ENCODE measurements around the gene COMT. TPM values are rescaled to one million over a fixed set of nuclear protein-coding genes. Genes with fewer than 3 reads are reported as not detected.

COMT gene
- total RNA-seq, 2 experiments from 2014 or later = 90.8 to 112 TPM

- TF ChIP-seq EZH2phosphoT487 (IDR thresholded peaks at IDR 0.05; ENCODE audit: borderline replicate concordance, low read depth, low read length) = no peak
- no peak for TF ChIP-seq CTCF (conservative IDR thresholded peaks at IDR 0.05; ENCODE audit: low read length)
- POLR2A ChIA-PET = no interaction called here
- no TSS peak for BruUV-seq (replicated peaks)
- no peak overlapping the region for H2AFZ ChIP-seq (ENCODE audit: low read length)
- no peak for DNase-seq (ENCODE audit: low spot score)
- intact Hi-C loops (cut with micrococcal nuclease; ENCODE audit: unreplicated experiment) = loop anchor here (5.0 kb wide), 1 partner anchor 117 kb away; the partner anchor contains the start of gene DGCR8
- no peaks in the 10 kb centered on the region for H3K9me3 ChIP-seq (ENCODE audit: low read length)
- no peaks in the 10 kb centered on the region for H3K79me2 ChIP-seq (ENCODE audit: insufficient read depth, low read depth, low read length)
- no peak overlapping the region for H3K27ac ChIP-seq (ENCODE audit: low read depth, low read length, poor library complexity, severe bottlenecking)
- no peak overlapping the region for H3K4me3 ChIP-seq (ENCODE audit: low read depth, low read length, poor library complexity, severe bottlenecking)
- peaks cover 25% of the 10 kb centered on the region; the same call in 1 of the 2 replicates for H3K36me3 ChIP-seq (ENCODE audit: insufficient read depth, low read length)
- H4K20me1 ChIP-seq (ENCODE audit: insufficient read depth, low read length) = no peaks in the 10 kb centered on the region
- H3K9me2 ChIP-seq (ENCODE audit: insufficient read depth, low read length) = no peaks in the 10 kb centered on the region
- no peak overlapping the region for H3K4me2 ChIP-seq (ENCODE audit: low read length)
- peaks cover 4% of the 10 kb centered on the region for H3K4me1 ChIP-seq (ENCODE audit: insufficient read depth, low read length, poor library complexity, severe bottlenecking)
- CTCF ChIA-PET (ENCODE audit: unreplicated experiment) = no interaction called here
These were observed 23.3 kb downstream of the COMT start for GRCh38 chr22:19964701-19965386.

GRCh38 chr22:19965771-19966709, 24.5 kb downstream of the COMT start:
- no TSS peak for BruUV-seq (replicated peaks)
- TF ChIP-seq CTCF (conservative IDR thresholded peaks at IDR 0.05; ENCODE audit: low read length) = peak; percentile 75
- TF ChIP-seq EZH2phosphoT487 (IDR thresholded peaks at IDR 0.05; ENCODE audit: borderline replicate concordance, low read depth, low read length) = no peak
- ChIA-PET CTCF (ENCODE audit: unreplicated experiment) (no interaction called here), POLR2A (no interaction called here)
- Histone ChIP-seq H3K4me1 (ENCODE audit: insufficient read depth, low read length, poor library complexity, severe bottlenecking) (peaks cover 4% of the 10 kb centered on the region), H3K79me2 (ENCODE audit: insufficient read depth, low read depth, low read length) (no peaks in the 10 kb centered on the region), H3K9me3 (ENCODE audit: low read length) (no peaks in the 10 kb centered on the region), H4K20me1 (ENCODE audit: insufficient read depth, low read length) (no peaks in the 10 kb centered on the region), H3K27ac (ENCODE audit: low read depth, low read length, poor library complexity, severe bottlenecking) (no peak overlapping the region), H3K4me3 (ENCODE audit: low read depth, low read length, poor library complexity, severe bottlenecking) (no peak overlapping the region), H3K4me2 (ENCODE audit: low read length) (no peak overlapping the region), H3K36me3 (ENCODE audit: insufficient read depth, low read length) (peaks cover 25% of the 10 kb centered on the region; the same call in 1 of the 2 replicates), H2AFZ (ENCODE audit: low read length) (no peak overlapping the region), H3K9me2 (ENCODE audit: insufficient read depth, low read length) (no peaks in the 10 kb centered on the region)
- DNase-seq (ENCODE audit: low spot score) = peak; percentile 39
- intact Hi-C loops (cut with micrococcal nuclease; ENCODE audit: unreplicated experiment) = no loop called here
